Measurements from ENCODE around the gene STIL.

- TF ChIP-seq GATA2 (IDR thresholded peaks at IDR 0.05; ENCODE audit: low read depth, low read length): no peak
- no peak for TF ChIP-seq GATA3 (IDR thresholded peaks at IDR 0.05; ENCODE audit: low read depth, low read length)
These were observed 83.9 kb downstream of the STIL start for GRCh38 chr1:47229886-47230691.
